ENCODE measurements around the gene TRIM17. TPM values are rescaled to one million over a fixed set of nuclear protein-coding genes. Genes with fewer than 3 reads are reported as not detected.

The TRIM17 gene
- total and polyA plus RNA-seq, 12 donors, result 0.17 to 7.4 (median 0.96) TPM; not detected in 3

DNA sequence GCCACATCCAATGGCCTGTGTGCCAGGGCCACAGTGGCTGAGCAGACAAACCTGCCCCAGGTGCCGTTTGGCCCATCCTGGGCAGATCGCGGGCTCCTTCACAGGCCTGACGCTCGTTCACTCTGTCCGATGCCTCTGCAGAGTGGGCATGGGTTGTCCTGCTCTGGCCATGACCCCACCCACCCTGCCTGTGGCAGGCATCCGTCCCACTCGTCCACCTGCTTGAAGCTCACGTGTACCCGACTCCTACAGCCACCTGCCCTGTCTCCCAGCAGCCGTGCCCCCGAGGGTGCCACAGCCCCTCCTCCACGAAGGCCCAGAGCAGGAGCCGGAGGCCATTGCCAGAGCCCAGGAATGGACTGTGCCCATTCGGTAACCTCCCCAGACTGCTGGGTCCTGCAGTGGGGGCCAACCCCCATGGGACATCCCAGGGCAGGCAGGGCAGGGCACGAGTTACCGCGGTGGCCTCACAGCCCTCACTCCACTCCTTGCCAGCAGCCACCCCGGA is 51.9 kb downstream of the TRIM17 start:
- intact Hi-C loops (cut with DNase I), result no loop called here
- H3K9me3 ChIP-seq (replicated peaks in 1 of 3), result no peaks in the 10 kb centered on the region
- 82 to 95% (median 89%) methylated on average over 10 to 19 of the region's 19 CpGs for WGBS, 4 donors
- no peak overlapping the region for H3K4me3 ChIP-seq
- no peaks in the 10 kb centered on the region for H3K36me3 ChIP-seq (replicated peaks in 1 of 2)
- no peak overlapping the region for H3K27ac ChIP-seq
- H3K27me3 ChIP-seq, result no peaks in the 10 kb centered on the region
- peak in 5 of 7 donors; percentile 4 to 51 (median 18) for DNase-seq
- TF ChIP-seq POLR2A (IDR thresholded peaks at IDR 0.05), result no peak
- TF ChIP-seq, protein P1, sequence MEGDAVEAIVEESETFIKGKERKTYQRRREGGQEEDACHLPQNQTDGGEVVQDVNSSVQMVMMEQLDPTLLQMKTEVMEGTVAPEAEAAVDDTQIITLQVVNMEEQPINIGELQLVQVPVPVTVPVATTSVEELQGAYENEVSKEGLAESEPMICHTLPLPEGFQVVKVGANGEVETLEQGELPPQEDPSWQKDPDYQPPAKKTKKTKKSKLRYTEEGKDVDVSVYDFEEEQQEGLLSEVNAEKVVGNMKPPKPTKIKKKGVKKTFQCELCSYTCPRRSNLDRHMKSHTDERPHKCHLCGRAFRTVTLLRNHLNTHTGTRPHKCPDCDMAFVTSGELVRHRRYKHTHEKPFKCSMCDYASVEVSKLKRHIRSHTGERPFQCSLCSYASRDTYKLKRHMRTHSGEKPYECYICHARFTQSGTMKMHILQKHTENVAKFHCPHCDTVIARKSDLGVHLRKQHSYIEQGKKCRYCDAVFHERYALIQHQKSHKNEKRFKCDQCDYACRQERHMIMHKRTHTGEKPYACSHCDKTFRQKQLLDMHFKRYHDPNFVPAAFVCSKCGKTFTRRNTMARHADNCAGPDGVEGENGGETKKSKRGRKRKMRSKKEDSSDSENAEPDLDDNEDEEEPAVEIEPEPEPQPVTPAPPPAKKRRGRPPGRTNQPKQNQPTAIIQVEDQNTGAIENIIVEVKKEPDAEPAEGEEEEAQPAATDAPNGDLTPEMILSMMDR (IDR thresholded peaks at IDR 0.05), result no peak
- H3K4me1 ChIP-seq (replicated peaks in 1 of 2), result peaks cover 24 to 30% of the 10 kb centered on the region in 2 donors

DNA sequence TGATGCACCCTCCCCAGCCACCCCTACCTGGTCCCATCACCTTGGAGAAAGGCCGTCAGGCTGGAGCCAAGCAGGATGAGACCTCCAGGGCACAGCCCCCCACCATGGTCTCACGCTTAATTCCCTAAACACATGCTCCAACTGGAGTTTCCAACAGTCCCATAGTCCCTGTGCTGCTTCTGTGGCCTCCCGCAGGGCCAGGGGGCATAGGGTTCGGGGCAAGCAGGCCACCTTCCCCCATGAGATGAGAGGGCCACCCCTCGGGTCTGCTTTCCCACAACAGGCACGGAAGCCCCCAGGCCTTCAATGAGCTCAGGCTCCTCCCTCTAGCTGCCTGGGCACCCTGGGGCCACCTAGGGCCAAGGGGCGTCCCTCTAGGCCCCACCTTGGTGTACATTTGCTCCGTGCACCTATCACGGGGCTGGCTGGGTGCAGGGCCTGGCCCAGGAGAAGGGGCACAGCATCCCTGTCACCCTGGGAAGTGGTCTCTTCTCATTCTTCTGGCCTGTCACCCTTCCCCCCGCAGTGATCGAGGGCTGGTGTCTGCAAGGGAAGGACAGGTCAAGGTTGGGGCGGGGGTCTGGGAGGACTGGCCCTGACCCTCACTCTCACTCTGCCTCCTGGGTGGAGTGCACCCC is 52.5 kb downstream of the TRIM17 start:
- intact Hi-C loops (cut with DNase I), result no loop called here

DNA sequence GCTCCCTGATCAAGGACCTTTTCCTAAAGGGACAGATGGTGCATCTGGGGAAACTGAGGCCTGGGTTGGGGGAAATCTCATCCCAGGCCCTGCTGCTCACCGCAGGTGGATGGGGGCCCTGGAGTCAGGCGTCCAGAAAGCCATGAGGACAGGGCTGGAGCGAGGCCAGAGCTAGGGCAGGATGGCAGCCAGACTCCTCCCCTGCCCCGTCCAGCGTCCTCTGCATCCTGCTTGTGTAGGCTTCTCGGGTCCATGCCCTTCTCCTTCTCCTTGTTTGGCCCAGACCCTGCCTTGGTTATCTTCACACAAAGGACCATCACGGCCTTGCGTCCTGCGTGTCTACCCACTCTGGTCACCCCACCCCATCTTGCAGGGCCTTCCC is 53.0 kb downstream of the TRIM17 start:
- H3K27me3 ChIP-seq, result no peaks in the 10 kb centered on the region
- H3K9me3 ChIP-seq (replicated peaks in 1 of 3), result no peaks in the 10 kb centered on the region
- WGBS, 4 donors, result 61 to 100% (median 67%) methylated on average over 3 to 9 of the region's 9 CpGs
- peaks cover 20 to 22% of the 10 kb centered on the region in 2 donors for H3K4me1 ChIP-seq (replicated peaks in 1 of 2)
- TF ChIP-seq, protein P1 (IDR thresholded peaks at IDR 0.05), result no peak
- no peak for TF ChIP-seq POLR2A (IDR thresholded peaks at IDR 0.05)
- H3K27ac ChIP-seq, result no peak overlapping the region
- intact Hi-C loops (cut with DNase I), result no loop called here
- DNase-seq, result peak in 5 of 7 donors; percentile 21 to 71 (median 47)
- no peak overlapping the region for H3K4me3 ChIP-seq
- no peaks in the 10 kb centered on the region for H3K36me3 ChIP-seq (replicated peaks in 1 of 2)

More for the DNA sequence above, 52.5 kb downstream of the TRIM17 start:
- Histone ChIP-seq H3K4me1 (replicated peaks in 1 of 2) (peaks cover 20 to 27% of the 10 kb centered on the region in 2 donors), H3K9me3 (replicated peaks in 1 of 3) (no peaks in the 10 kb centered on the region), H3K27me3 (no peaks in the 10 kb centered on the region), H3K27ac (no peak overlapping the region), H3K4me3 (no peak overlapping the region), H3K36me3 (replicated peaks in 1 of 2) (no peaks in the 10 kb centered on the region)
- 72 to 86% (median 79%) methylated on average over 10 to 12 of the region's 12 CpGs for WGBS, 4 donors
- DNase-seq, result peak in 1 of 7 donors; percentile 9
- TF ChIP-seq, protein P1 (IDR thresholded peaks at IDR 0.05), result no peak
- TF ChIP-seq POLR2A (IDR thresholded peaks at IDR 0.05), result no peak

DNA sequence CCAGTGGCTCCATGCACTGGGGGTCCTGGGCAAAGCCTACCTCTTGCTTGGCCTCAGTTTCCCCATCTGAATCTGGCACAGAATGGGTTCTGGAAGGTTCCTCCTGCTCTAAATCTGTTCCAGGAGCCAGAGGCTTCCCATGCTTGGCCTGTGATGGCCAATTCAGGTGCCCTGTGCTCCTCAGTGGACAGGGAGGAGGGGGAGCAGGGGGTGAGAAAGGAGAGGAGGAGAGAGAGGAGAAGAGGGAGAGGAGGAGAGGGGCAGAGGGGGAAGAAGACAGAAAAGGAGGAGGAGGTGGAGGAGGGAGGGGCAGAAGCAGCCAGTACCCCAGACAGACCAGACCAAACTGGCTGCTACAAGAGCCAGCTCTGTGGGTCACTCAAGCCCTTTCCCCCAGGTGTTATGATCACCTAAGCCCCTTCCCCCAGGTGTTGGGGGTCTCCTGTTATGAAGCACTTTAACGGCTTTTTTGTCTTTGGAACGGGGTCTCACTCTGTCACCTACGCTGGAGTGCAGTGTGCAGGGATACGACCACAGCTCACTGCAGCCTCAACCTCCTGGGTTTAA is 53.7 kb downstream of the TRIM17 start:
- Histone ChIP-seq H3K4me1 (replicated peaks in 1 of 2) (peaks cover 15 to 17% of the 10 kb centered on the region in 2 donors), H3K4me3 (no peak overlapping the region), H3K27me3 (no peaks in the 10 kb centered on the region), H3K27ac (no peak overlapping the region), H3K9me3 (replicated peaks in 1 of 3) (no peaks in the 10 kb centered on the region), H3K36me3 (replicated peaks in 1 of 2) (no peaks in the 10 kb centered on the region)
- 88 to 93% (median 89%) methylated on average over 4 of the region's 4 CpGs for WGBS, 4 donors
- peak in 2 of 7 donors; percentile 15 to 44 for DNase-seq
- no peak for TF ChIP-seq POLR2A (IDR thresholded peaks at IDR 0.05)
- TF ChIP-seq, protein P1 (IDR thresholded peaks at IDR 0.05), result no peak
- intact Hi-C loops (cut with DNase I), result no loop called here

Data from adrenal gland (tissue), 12 donors.